SK-N-DZ (cell line): ENCODE data around the gene GNG3. TPM values are rescaled to one million over a fixed set of nuclear protein-coding genes. Genes with fewer than 3 reads are reported as not detected.
"Not testable (repeated sequence)": the region's sequence is repeated elsewhere in the genome, so short reads cannot be mapped to it uniquely, and the experiment has no call there.

ENCODE experiments used
- DNase-seq: peaks from one replicate; pipeline ENCODE4 v3.0.0-alpha.2; 2015; ENCODE audit warnings: low spot score
- polyA plus RNA-seq, 2 experiments: library from polyadenylated mRNA; depleted of rRNA; stranded (reverse); fragments of >200 nt; gene quantifications; 2 replicates each; pipeline ENCODE4 v1.2.3, GENCODE V29; 2014

Gene GNG3
- 30.5 and 31.9 TPM in 2 replicates for polyA plus RNA-seq (2014; cell fraction: cytosol; rRNA removed)
- 7.3 and 9.6 TPM in 2 replicates for polyA plus RNA-seq (2014; cell fraction: nucleus; rRNA removed)

GRCh38 chr11:62707277-62707861 lies at the start of gene GNG3, which contains the start of gene BSCL2:
TSS of gene GNG3 (plus strand) at chr11:62707676. CDS start at chr11:62708296, 620 bp downstream.
TSS of gene BSCL2 (minus strand) at chr11:62707424. CDS start at chr11:62707195, 229 bp downstream.
- DNase-seq = peak; percentile 99

- DNase-seq = peak; percentile 86
These were observed 42.9 kb upstream of the GNG3 start for GRCh38 chr11:62664405-62665074.

DNA sequence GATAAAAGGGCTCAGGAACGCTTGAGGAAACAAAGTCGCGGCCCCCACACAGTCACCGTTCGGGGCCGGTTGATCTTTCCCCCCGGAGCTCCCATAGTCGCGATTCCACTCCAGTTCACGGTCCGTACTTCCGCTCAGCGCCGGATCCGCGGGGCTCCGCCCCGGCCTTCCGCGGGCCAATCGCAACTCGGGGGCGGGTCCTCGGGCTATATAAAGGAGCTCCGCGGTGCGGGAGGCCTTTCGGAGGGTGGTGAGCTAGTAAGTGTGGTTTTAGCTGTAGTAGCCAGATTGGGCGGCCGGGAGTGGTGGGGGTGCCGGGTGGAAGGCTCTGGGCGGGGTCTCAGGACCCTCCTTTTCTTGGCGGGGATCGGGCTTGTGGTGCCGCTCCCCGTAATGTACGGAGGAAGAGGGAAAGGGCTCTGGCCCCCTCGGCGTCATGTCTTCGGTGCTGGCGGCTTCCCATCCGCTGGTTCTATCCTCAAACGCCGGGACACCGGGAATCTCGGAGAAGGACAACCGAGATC lies 42.3 kb upstream of the GNG3 start, which contains the start of the genes C11orf98 and CSKMT:
Gene C11orf98, minus strand, starts transcription at position 136 of the 524 bp plus-strand sequence. Its CDS starts 41 bp downstream, at position 95.
Gene CSKMT, plus strand, starts transcription at position 238 of the 524 bp plus-strand sequence. CDS start 568 bp downstream, outside the sequence.
- peak; percentile 94 for DNase-seq

- peak; percentile 40 for DNase-seq
These were observed 41.7 kb upstream of the GNG3 start for GRCh38 chr11:62665599-62666258.

DNA sequence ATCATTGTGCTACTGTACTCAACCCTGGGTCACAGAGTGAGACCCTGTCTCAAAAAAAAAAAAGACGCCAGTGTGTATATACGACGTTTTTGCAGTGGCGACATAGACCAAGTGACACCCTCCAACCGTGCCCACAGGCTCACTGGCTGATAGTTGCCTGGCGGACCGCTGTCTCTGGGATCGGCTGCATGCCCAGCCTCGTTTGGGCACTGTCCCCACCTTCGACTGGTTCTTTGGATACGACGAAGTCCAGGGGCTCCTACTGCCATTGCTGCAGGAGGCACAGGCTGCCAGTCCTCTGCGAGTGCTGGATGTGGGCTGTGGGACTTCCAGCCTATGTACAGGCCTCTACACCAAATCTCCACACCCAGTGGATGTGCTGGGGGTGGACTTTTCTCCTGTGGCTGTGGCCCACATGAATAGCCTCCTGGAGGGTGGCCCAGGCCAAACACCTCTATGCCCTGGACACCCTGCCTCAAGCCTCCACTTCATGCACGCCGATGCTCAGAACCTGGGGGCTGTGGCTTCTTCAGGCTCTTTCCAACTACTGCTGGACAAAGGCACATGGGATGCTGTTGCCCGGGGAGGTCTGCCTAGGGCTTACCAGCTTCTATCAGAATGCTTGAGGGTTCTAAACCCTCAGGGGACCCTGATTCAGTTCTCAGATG lies 41.1 kb upstream of the GNG3 start:
- no peak for DNase-seq

GRCh38 chr11:62667460-62667859 lies 40.0 kb upstream of the GNG3 start:
- no peak for DNase-seq

- DNase-seq = peak; percentile 30
These were observed 37.9 kb upstream of the GNG3 start for GRCh38 chr11:62669420-62670161.

DNA sequence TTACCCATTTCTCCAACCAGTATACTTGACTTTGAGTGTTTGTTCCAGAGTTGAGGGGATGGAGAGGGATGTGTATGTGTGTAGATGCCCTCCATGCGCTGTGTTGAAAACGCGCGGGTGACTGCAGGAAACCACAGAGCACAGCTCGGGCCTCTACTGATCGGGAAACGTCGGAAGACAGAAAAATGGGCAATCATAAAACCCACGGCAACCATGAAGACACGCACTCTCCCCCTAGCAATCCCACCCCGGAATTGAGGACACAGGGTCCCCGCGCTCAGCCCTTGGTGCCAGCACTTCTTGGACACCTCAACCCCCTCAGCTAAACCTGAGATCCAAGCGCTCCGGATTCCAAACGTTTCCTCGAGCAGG lies 36.3 kb upstream of the GNG3 start:
- no peak for DNase-seq

DNA sequence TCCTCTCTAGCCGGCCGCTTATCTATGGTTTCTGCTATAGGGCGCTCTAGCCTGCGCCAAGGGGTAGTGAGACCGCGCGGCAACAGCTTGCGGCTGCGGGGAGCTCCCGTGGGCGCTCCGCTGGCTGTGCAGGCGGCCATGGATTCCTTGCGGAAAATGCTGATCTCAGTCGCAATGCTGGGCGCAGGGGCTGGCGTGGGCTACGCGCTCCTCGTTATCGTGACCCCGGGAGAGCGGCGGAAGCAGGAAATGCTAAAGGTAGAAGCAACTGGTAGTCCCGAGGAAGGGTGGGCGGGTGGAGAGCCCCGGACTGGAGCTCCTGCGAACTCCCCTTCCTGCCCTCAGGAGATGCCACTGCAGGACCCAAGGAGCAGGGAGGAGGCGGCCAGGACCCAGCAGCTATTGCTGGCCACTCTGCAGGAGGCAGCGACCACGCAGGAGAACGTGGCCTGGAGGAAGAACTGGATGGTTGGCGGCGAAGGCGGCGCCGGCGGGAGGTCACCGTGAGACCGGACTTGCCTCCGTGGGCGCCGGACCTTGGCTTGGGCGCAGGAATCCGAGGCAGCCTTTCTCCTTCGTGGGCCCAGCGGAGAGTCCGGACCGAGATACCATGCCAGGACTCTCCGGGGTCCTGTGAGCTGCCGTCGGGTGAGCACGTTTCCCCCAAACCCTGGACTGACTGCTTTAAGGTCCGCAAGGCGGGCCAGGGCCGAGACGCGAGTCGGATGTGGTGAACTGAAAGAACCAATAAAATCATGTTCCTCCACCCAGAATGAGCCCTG lies 35.7 kb upstream of the GNG3 start, which contains the start of the genes LBHD1 and UQCC3:
Gene LBHD1, minus strand, starts transcription at position 660 of the 782 bp plus-strand sequence. CDS start 2,236 bp downstream, outside the sequence.
Gene UQCC3, plus strand, starts transcription at position 66 of the 782 bp plus-strand sequence. Its CDS starts 73 bp downstream, at position 139.
- peak; percentile 89 for DNase-seq

GRCh38 chr11:62673196-62673525 lies 34.3 kb upstream of the GNG3 start:
- DNase-seq = no peak

DNA sequence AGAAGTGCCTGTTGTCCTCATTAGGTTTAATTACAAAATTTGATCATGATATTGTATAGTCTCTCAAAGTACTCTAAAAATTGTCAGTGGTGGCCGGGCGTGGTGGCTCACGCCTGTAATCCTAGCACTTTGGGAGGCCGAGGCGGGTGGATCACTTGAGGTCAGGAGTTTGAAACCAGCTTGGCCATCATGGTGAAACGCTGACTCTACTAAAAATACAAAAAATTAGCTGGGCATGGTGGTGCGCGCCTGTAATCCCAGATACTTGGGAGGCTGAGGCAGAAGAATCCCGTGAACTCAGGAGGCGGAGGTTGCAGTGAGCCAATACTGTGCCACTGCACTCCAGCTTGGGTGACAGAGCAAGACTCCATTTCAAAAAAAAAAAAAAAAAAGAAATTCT lies 32.1 kb upstream of the GNG3 start:
- not testable (repeated sequence) for DNase-seq

DNA sequence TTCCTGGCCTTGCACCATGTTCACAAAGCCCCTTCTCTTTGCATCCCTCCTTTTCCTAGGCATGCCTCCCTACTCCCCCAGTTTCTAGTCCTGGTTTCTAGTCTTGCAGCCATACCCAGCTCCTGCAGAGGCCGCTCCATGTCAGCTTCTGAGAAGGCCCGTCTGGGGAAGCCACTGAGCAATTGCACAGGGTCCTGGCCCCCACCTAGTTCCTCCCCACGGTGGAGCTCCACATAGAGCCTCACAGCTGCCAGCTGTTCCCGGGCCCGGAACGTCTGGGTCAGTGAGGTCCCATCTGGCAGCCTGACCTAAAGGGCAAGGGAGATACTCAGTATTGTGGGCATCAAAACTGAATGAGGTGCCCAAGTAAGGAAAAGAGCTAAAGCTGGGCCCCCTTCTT lies 30.8 kb upstream of the GNG3 start:
- no peak for DNase-seq

GRCh38 chr11:62677156-62677555 lies 30.3 kb upstream of the GNG3 start:
- DNase-seq = no peak

- no peak for DNase-seq
These were observed 29.8 kb upstream of the GNG3 start for GRCh38 chr11:62677714-62678113.

GRCh38 chr11:62678433-62678769 lies 29.1 kb upstream of the GNG3 start:
- DNase-seq = no peak

DNA sequence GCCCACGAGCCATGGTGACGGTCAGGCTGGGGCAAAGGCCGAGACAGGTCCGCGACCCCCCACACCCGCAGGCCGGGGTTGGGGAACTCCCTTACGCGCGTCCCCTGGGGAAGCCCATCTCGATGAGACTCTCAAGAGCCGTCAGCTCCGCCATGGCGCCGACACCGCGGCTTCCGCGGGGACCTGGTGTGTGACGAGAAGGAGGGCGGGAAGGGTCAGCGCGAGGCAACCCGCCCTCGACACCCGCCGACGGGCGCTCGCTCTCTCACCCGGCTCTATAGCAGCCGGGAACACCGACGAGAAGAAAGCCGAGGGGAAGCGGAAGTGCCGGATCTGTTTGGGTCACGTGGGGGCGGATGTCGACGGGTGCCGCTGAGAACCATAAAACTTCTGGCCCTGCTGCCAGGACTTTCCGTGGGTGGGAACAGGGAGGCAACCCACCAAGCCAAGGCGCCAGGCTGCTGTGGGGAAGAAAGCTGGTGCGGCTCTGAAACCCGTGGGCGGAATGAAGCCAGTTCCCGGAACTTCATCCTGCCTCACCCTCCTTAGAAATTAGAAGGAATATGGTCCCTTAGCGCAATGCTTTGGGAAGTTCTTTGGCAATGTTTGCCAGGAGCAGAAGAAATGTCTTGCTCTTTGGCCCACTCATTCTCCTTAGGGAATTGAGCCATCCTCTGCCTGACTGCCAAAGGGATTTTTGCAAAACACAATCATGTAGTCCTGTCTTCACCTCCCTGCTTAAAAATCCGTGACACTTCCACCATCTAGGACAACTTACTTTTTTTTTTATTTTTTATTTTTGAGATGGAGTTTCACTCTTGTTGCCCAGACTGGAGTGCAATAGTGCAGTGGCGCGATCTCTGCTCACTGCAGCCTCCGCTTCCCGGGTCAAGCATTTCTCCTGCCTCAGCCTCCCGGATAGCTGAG lies 28.4 kb upstream of the GNG3 start, which contains the start of gene UBXN1:
Gene UBXN1, minus strand, starts transcription at position 304 of the 927 bp plus-strand sequence. Its CDS starts 150 bp downstream, at position 154.
- peak; percentile 90 for DNase-seq

GRCh38 chr11:62680825-62681240 lies 26.6 kb upstream of the GNG3 start:
- DNase-seq = peak; percentile 79

DNA sequence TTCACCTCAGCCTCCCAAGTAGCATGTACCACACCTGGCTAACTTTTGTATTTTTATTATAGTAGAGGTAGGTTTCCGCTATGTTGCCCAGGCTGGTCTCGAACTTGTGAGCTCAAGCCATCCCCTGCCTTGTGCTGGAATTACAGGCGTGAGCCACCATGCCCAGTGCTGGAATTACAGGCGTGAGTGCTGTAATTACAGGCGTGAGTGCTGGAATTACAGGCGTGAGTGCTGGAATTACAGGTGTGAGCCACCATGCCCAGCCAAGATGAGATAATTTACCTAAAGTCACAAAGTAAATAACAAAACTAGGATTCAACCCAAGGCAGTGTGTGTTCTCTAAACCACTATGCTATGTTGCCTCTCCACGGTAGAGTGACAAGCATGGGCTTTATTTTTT lies 25.0 kb upstream of the GNG3 start:
- no peak for DNase-seq
